Measurements from ENCODE around the gene ANGPT4. TPM values are rescaled to one million over a fixed set of nuclear protein-coding genes. Genes with fewer than 3 reads are reported as not detected.

Gene ANGPT4
- total RNA-seq, 4 donors from 2014 or later = 0.04 to 0.15 (median 0.10) TPM; not detected in 1

DNA sequence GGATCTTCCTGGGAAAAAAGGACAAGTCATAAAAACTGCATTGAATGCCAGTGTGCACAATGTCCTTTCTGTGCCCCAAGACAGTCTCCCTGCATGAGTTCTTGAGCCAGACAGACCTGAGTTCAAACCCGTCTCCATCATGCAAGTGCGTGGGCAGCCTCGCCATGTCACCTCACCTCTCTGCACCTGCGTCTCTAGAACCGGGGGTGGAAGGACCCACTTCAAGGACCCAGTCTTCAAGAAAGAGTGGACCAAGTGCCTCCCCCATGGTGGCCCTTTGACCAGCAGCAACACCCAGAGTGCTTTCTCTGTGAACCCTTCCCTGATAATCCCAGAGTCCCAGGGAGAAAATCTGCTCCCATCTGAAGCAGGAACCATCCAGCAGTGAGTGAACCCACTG, 23.5 kb upstream of the ANGPT4 start:
- no peaks in the 10 kb centered on the region for H3K27me3 ChIP-seq
- H3K9me3 ChIP-seq = no peaks in the 10 kb centered on the region
- in situ Hi-C loops (cut with MboI; ENCODE audit: low sequenced_read_pairs in 4 of 4) (no loop called here), intact Hi-C loops (cut with DNase I; ENCODE audit: low total_unique reads) (no loop called here)
- H3K27ac ChIP-seq = no peak overlapping the region
- TF ChIP-seq POLR2A (IDR thresholded peaks at IDR 0.05) (no peak), CTCF (IDR thresholded peaks at IDR 0.05 in 4 of 5, conservative IDR thresholded peaks at IDR 0.05 in 1 of 5) (no peak)
- no peaks in the 10 kb centered on the region for H3K36me3 ChIP-seq
- H3K4me3 ChIP-seq = no peak overlapping the region
- no peaks in the 10 kb centered on the region for H3K4me1 ChIP-seq
- DNase-seq (no peak), ATAC-seq (no peak)

- ATAC-seq = no peak
- TF ChIP-seq POLR2A (IDR thresholded peaks at IDR 0.05) (no peak), CTCF (IDR thresholded peaks at IDR 0.05 in 4 of 5, conservative IDR thresholded peaks at IDR 0.05 in 1 of 5) (no peak)
Measured at GRCh38 chr20:934186-934840, 18.2 kb upstream of the ANGPT4 start.

GRCh38 chr20:933029-933428, 16.9 kb upstream of the ANGPT4 start:
- TF ChIP-seq CTCF (IDR thresholded peaks at IDR 0.05 in 4 of 5, conservative IDR thresholded peaks at IDR 0.05 in 1 of 5) = no peak
- TF ChIP-seq POLR2A (IDR thresholded peaks at IDR 0.05) = no peak
- no peaks in the 10 kb centered on the region for H3K36me3 ChIP-seq
- in situ Hi-C loops (cut with MboI; ENCODE audit: low sequenced_read_pairs in 4 of 4) = no loop called here
- DNase-seq = no peak
- H3K27ac ChIP-seq = no peak overlapping the region
- intact Hi-C loops (cut with DNase I; ENCODE audit: low total_unique reads) = no loop called here
- no peak overlapping the region for H3K4me3 ChIP-seq
- ATAC-seq = no peak
- H3K27me3 ChIP-seq = peaks cover 0 to 2% (median 0%) of the 10 kb centered on the region in 3 donors
- H3K9me3 ChIP-seq = no peaks in the 10 kb centered on the region
- no peaks in the 10 kb centered on the region for H3K4me1 ChIP-seq

More at GRCh38 chr20:934186-934840, 18.2 kb upstream of the ANGPT4 start:
- in situ Hi-C loops (cut with MboI; ENCODE audit: low sequenced_read_pairs in 4 of 4) (no loop called here), intact Hi-C loops (cut with DNase I; ENCODE audit: low total_unique reads) (no loop called here)
- peaks cover 0 to 2% (median 0%) of the 10 kb centered on the region in 3 donors for H3K27me3 ChIP-seq
- no peaks in the 10 kb centered on the region for H3K9me3 ChIP-seq
- no peak overlapping the region for H3K27ac ChIP-seq
- no peaks in the 10 kb centered on the region for H3K4me1 ChIP-seq
- H3K36me3 ChIP-seq = no peaks in the 10 kb centered on the region
- H3K4me3 ChIP-seq = no peak overlapping the region
- no peak for DNase-seq

DNA sequence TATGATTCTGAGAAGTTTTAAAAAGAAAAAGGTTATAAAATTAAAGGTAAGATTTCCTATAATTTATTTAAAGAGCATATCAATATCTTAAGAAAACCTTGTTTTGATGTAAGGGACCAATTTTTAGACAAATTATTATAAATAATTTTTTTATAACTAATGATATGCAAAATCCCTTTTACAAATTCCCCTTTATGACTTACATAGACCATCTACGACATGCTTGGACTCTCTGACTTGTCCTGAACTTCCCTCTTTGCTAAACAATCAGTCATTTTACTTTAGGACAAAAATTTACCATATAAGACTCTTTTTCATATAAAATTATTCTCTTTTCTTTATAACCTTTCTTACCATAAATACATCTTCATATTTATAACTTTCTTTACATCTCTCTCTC, 15.3 kb upstream of the ANGPT4 start:
- no peak for ATAC-seq
- Histone ChIP-seq H3K4me3 (no peak overlapping the region), H3K9me3 (no peaks in the 10 kb centered on the region)

More for the DNA sequence above, 15.3 kb upstream of the ANGPT4 start:
- intact Hi-C loops (cut with DNase I; ENCODE audit: low total_unique reads) = no loop called here
- Histone ChIP-seq H3K36me3 (no peaks in the 10 kb centered on the region), H3K27me3 (peaks cover 0 to 2% (median 0%) of the 10 kb centered on the region in 3 donors), H3K27ac (no peak overlapping the region), H3K4me1 (no peaks in the 10 kb centered on the region)
- in situ Hi-C loops (cut with MboI; ENCODE audit: low sequenced_read_pairs in 4 of 4) = no loop called here
- TF ChIP-seq CTCF (IDR thresholded peaks at IDR 0.05 in 4 of 5, conservative IDR thresholded peaks at IDR 0.05 in 1 of 5) (no peak), POLR2A (IDR thresholded peaks at IDR 0.05) (no peak)
- DNase-seq = no peak

Data from gastrocnemius medialis (tissue), 4 donors.